ENCODE results near the gene ICA1L.

Gene ICA1L

DNA sequence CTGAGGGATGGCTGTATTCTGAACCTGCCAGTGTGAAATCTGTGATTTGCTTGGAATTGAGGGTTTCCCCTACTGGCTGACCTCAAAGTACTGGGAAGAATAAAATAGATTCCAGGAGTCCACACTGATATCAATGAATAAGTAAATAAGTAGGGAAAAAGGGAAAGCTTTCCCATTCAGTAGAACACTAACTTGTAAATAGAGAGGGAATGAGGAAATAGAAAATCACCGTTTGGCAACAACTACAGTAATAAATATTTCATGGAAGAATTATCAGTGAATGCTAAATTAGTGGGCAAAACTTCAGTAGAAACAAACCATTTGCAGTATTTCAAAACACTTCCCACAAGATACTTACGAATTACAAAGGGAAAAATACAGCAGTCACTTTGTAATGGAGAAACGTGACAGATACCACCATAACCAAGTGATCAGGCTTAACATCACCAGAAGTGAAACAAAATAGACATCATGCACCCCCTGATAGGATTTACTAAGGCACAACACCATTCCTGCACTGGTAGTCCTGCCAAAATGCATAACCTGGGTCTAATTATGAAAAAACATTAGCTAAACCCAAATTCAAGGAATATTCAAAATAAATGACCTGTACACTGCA, 88.5 kb downstream of the ICA1L start:
- DNase-seq (ENCODE audit: low spot score), result no peak

DNA sequence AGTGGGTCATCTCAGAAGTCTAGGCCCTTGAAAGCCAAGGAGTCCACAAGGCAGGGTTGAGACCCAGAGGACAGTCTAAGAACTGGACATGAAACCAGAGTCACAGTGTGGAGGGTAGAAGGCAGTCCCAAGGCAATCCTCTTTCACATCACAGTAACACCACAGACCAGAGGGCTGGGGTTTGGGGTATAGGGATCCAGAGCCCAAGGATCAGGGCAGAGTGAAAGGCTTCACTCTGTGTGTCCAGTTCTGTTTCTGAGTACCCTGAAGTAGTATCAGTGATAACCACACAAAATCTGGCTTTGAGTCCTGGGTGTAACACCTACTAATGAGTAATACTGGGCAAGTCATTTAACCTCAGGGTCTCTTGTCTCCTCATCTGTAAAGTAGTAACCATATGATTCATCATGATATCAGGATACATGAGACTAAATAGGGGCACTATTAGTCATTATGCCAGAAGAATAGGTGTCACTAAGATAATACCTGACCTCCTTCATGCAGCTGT, 91.0 kb downstream of the ICA1L start:
- no peak for DNase-seq (ENCODE audit: low spot score)

GRCh38 chr2:202778217-202778616, 93.3 kb downstream of the ICA1L start:
- no peak for DNase-seq (ENCODE audit: low spot score)

DNA sequence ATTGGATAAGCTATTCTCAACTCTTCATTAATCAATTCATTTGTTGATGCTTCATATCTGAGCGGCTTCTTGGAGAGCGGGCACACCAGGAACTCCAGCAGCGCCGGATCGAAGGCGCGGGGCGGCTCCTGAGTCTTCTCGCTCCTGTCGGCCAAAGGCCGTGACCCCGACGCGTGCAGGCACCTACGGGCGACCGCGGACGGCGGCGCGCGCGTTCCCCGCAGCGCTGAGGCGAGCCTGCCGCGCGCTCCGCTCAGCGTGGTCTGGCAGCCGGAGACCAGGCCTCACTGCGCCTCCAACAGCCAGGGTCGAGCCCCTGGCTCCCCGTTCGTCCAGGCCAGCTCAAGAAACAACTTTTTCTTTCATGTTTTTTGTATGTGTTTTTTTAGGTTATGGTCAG, 97.5 kb downstream of the ICA1L start:
- no peak for DNase-seq (ENCODE audit: low spot score)

- DNase-seq (ENCODE audit: low spot score), result no peak
These were observed 98.1 kb downstream of the ICA1L start for GRCh38 chr2:202773301-202773973.

DNA sequence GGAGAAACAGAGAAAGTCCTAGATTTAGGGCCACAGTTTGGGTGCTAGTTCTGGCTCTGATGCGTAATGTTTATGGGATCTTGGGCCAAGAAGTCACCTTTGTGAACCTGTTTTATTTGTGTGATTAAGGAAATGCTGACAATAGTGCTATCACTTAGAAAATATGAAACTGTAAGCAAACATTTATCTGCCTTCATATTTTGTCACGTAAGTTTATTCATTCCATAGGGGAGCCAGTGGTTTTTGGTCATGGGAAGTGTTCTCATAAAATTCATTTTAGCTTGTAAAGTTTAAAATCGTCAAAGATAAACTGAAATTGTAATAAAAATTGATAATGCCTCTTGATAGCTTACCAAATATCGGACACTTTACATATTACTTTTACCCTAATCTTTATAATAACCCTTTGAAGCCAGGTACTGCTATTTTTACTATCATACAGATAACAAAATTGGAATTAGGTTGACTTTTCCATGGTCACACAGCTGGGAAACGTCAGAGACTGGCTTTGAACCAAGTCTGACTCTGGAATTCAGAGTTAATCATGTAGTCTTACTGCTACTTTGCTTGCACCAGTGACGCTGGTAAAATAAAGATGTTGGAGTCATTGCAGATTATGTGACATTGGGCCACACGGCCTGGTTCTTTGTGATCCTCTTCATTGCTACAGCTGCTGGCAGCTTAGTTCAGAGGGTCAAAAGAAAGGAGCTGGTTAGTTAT, 99.7 kb downstream of the ICA1L start:
- no peak for DNase-seq (ENCODE audit: low spot score)

GRCh38 chr2:202771336-202771735, 100.2 kb downstream of the ICA1L start:
- no peak for DNase-seq (ENCODE audit: low spot score)

GRCh38 chr2:202769201-202769600, 102.4 kb downstream of the ICA1L start:
- no peak for DNase-seq (ENCODE audit: low spot score)

DNA sequence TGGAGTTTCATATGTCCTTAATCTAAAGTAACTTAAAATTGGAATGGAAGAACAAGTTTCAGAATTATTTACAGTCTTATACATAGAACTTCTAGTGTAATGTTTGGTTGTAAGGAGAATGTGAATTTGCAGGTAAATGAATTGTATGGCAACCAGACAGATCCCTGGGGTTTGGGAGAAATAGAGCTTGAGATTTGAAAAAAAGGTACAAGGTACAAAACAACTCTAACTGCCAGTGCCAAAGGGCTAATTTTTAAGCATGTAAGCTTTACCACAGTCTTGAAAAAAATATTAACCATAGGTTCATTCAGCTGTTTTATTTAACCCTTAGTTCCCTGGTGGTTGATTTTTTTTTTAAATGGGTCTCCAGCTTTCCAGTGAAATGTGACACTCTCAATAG, 103.3 kb downstream of the ICA1L start:
- DNase-seq (ENCODE audit: low spot score), result no peak

DNA sequence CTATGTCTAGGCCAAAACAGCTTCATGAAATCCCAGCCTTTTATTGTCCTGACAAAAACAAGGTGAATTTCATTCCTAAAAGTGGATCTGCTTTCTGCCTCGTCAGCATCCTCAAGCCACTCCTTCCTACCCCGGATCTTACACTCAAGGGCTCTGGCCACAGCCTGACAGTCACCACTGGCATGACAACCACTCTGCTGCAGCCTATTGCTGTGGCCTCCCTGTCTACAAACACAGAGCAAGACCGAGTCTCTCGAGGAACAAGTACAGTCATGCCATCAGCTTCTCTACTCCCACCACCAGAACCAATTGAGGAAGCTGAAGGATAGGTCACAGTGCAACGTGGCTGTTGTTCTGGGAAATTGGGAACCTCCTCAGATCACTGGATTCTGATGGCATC, 106.1 kb downstream of the ICA1L start:
- no peak for DNase-seq (ENCODE audit: low spot score)

GRCh38 chr2:202764991-202765390, 106.6 kb downstream of the ICA1L start:
- DNase-seq (ENCODE audit: low spot score), result no peak

DNA sequence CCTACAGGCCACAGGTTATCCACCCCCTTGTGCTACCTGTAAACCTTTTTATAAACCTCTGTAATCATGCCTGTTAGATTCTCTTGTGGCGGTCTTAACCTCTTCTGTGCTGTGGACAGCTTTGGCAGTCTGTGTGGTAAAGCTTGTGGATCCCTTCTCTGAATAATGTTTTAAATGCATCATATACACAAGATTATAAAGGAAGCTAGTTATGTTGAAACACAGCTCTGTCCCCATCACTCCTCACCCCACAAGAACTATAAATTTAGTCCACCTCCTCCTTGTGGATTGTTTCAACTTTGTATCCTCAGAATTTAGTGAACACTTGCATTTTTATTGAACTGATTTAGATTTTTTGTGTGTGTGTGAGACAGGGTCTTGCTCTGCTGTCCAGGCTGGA, 107.7 kb downstream of the ICA1L start:
- no peak for DNase-seq (ENCODE audit: low spot score)

GRCh38 chr2:202762556-202762955, 109.0 kb downstream of the ICA1L start:
- DNase-seq (ENCODE audit: low spot score), result no peak

GRCh38 chr2:202760848-202761247, 110.7 kb downstream of the ICA1L start:
- no peak for DNase-seq (ENCODE audit: low spot score)

DNA sequence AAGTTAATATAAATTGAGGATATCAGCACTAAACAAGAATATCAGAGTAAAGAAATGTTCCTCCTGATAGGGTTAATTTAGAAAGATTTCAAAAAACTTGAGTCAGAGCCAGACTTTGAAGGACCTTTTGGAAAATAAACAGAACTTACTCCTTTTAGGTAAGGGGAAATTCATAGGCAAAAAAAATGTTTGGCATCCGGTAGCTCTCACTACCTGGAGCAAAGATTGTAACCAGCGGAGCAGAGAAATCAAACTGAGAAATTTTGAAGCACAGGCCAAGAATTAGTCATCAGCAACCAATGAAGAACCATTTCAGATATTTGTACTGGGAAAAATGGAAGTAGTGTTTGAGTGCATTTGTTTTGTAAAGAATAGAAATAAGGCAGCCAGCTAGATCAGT, 113.0 kb downstream of the ICA1L start:
- DNase-seq (ENCODE audit: low spot score), result no peak

DNA sequence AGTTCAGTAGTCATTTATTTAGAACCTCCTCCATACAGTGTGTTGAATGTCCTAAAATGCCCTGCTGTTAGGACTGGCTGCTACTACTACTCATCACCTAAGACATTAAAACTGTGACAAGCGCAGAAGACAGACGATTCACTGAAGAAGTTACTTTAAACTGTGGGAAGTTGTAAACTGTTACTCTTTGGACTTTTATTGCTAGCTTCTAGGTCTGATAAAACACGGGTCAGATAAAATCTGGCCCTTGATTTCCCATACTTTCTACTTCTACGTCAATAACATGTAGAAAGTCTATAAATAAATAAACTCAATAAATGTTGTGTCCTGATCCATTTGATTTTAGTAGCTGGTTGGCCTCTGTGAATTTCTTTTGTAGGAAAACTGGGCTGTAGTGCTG, 113.4 kb downstream of the ICA1L start:
- no peak for DNase-seq (ENCODE audit: low spot score)

- no peak for DNase-seq (ENCODE audit: low spot score)
These were observed 114.2 kb downstream of the ICA1L start for GRCh38 chr2:202757339-202757738.

DNA sequence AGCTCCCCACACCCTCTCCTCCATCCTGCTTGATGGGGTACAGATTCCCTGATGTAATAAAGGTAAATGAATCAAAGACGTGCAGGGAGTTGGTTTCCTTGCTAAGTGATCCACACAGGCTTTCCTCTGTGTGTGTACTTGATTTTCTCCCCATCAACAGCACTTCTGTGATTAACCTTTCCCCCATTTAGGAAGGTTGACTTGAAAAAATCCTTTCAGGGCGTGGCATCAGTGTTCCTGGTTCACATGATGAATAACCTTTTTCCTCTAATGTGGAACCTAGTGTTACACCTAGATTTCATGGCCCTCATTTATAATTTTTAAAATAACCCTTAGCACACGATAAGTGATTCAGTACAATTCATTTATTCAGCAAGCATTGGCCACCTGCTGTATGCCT, 115.0 kb downstream of the ICA1L start:
- DNase-seq (ENCODE audit: low spot score), result no peak

DNA sequence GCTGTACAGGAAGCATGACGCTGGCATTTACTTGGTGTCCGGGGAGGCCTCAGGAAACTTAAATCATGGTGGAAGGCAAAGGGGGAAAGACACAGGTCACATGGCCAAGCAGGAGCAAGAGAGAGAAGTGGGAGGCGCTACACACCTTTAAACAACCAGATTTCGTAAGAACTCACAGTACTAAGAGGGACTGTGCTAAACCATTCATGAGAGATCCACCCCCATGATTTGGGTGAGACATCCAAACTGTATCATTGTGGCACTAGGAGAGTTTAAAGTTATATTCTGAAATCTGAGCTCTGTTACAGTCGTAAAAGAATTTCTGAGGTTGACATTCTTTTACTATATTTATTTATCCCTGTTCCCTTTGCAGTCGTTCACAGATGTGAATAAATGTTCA, 116.6 kb downstream of the ICA1L start:
- no peak for DNase-seq (ENCODE audit: low spot score)

DNA sequence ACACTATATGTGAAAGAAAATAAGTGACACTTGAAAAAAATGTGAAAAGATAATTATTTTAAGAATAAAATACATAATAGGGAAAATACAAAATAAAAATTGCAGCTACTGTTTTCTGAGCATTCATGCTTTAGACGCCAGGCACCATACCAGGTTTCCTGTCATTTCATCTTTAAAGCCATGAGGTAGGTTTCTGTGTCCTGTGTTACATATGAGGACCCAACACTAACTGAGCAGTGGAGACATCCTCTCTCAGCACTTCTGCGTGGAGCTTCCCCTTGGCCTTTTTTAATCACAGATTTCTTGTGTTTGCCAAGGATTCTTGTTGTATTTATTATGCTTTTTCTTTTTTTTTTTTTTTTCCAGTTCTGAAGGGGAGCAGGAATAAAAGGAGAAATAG, 119.5 kb downstream of the ICA1L start:
- DNase-seq (ENCODE audit: low spot score), result no peak

DNA sequence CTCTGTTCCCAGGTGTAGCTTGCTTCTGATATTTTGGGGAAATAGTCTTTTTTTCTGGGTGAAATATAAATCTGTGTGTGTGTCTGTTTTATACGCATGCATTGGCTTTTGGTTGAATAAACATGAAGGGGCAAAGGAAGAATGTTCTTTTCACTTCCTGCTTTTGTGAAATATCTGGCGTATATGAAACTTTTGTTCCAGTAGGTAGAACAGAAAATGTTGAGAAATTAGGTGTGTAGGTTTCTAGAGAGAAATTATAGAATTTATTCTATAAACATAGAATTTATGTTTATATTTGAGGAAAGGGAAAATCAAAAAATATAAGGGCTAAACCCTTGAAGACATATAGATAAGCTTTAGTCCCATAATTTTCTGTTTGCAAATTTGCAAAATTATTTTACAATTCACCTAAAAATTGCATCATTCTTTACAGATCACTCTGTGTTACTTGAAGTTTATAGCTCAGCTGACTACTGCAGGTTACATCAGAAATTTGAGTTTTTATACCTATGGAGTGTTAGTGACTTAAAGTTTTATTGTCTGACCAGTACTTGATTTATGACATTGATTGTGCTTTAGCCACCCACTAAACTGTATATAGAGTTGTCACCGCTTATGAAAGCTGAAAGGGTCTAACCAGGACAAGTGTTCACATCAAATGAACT, 120.7 kb downstream of the ICA1L start:
- DNase-seq (ENCODE audit: low spot score), result no peak

DNA sequence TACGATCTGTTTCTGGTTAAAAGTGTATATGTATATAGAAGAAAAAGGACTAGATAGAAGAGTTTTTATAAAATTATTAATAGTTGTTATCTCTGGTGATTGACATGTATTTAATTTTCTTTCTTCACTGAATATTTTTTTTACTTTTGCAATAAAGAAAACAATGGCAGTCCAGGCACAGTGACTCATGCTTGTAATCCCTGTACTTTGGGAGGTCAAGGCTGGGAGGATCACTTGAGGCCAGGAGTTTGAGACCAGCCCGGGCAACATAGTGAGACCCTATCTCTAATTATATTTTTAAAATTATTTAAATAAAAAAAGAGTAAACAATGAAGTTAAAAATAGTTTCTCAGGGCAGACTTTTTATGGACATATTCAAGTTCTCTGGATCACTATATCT, 122.1 kb downstream of the ICA1L start:
- no peak for DNase-seq (ENCODE audit: low spot score)

- no peak for DNase-seq (ENCODE audit: low spot score)
These were observed 128.0 kb downstream of the ICA1L start for GRCh38 chr2:202743613-202744012.

Data from CD4-positive, alpha-beta T cell treated with Interleukin-2 at 100 ng/mL for 4 hours (primary cell).